ENCODE data around the gene ZC3H12C. TPM values are rescaled to one million over a fixed set of nuclear protein-coding genes. Genes with fewer than 3 reads are reported as not detected.

The ZC3H12C gene
- total RNA-seq, 1 donor from 2014 or later = 17.0 TPM

GRCh38 chr11:110182886-110183285 is 89.7 kb downstream of the ZC3H12C start:
- H3K27ac Mint-ChIP-seq = no peak overlapping the region
- no peak for TF ChIP-seq CTCF (IDR thresholded peaks at IDR 0.05; ENCODE audit: unreplicated experiment)
- H3K36me3 Mint-ChIP-seq = no peaks in the 10 kb centered on the region
- H3K27me3 Mint-ChIP-seq (ENCODE audit: low read depth) = no peaks in the 10 kb centered on the region
- H3K9me3 Mint-ChIP-seq = no peaks in the 10 kb centered on the region
- no peak overlapping the region for H3K4me3 Mint-ChIP-seq
- no peaks in the 10 kb centered on the region for H3K4me1 Mint-ChIP-seq
- no peak for DNase-seq (ENCODE audit: low spot score in 2 of 2, unreplicated experiment in 2 of 2)

- H3K27ac Mint-ChIP-seq = no peak overlapping the region
- TF ChIP-seq CTCF (IDR thresholded peaks at IDR 0.05; ENCODE audit: unreplicated experiment) = no peak
- no peak overlapping the region for H3K4me3 Mint-ChIP-seq
- H3K36me3 Mint-ChIP-seq = no peaks in the 10 kb centered on the region
- no peaks in the 10 kb centered on the region for H3K9me3 Mint-ChIP-seq
- no peaks in the 10 kb centered on the region for H3K4me1 Mint-ChIP-seq
- no peaks in the 10 kb centered on the region for H3K27me3 Mint-ChIP-seq (ENCODE audit: low read depth)
- DNase-seq (ENCODE audit: low spot score in 2 of 2, unreplicated experiment in 2 of 2) = no peak
These were observed 91.3 kb downstream of the ZC3H12C start for GRCh38 chr11:110184456-110184855.

DNA sequence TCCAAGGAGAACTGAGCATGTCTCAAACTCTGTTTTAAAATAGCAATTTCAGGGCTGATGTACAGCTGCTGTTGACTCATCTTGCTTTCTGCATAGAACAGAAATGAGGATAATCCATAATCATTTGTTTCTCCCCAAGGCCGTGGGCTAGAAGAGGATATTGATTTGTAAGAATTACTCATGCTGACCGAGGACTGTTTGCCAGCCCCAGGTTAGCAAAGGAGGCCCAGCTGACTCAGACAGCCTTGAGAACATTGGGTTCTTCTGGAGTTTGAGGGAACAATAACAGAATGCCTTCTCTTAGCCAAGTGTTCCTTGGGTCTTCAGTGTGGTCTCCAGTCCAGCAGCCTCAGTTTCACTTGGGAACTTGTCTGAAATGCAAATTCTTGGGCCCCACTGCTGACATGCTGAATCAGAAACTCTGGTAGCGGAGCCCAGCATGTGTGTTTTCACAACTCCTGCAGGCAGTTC is 92.0 kb downstream of the ZC3H12C start:
- Mint-ChIP-seq H3K9me3 (no peaks in the 10 kb centered on the region), H3K4me1 (no peaks in the 10 kb centered on the region), H3K4me3 (no peak overlapping the region), H3K27ac (no peak overlapping the region), H3K27me3 (ENCODE audit: low read depth) (no peaks in the 10 kb centered on the region), H3K36me3 (no peaks in the 10 kb centered on the region)
- TF ChIP-seq CTCF (IDR thresholded peaks at IDR 0.05; ENCODE audit: unreplicated experiment) = no peak
- DNase-seq (ENCODE audit: low spot score in 2 of 2, unreplicated experiment in 2 of 2) = no peak

DNA sequence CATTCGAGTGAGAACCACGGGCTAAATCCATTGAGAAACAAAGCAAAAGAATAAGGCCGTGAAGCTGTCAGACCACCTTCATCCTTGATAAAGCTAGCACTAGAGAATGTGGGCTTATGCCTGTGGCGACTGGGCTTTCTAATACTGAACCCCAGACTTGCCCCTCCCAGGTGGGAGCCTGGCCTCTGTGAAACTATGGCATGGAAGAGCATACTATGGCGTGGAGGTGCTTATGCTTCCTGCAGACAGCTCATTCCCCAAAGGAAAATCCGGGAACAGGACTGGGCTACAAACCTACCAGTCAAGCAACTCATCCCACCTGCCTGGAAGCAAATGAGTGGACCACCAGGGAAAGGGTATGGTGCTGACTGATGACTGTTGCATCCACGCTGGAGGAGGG is 92.4 kb downstream of the ZC3H12C start:
- no peak for DNase-seq (ENCODE audit: low spot score in 2 of 2, unreplicated experiment in 2 of 2)
- H3K27ac Mint-ChIP-seq = no peak overlapping the region
- no peak overlapping the region for H3K4me3 Mint-ChIP-seq
- TF ChIP-seq CTCF (IDR thresholded peaks at IDR 0.05; ENCODE audit: unreplicated experiment) = no peak
- H3K27me3 Mint-ChIP-seq (ENCODE audit: low read depth) = no peaks in the 10 kb centered on the region
- H3K4me1 Mint-ChIP-seq = no peaks in the 10 kb centered on the region
- H3K36me3 Mint-ChIP-seq = no peaks in the 10 kb centered on the region
- peaks cover 3% of the 10 kb centered on the region for H3K9me3 Mint-ChIP-seq

GRCh38 chr11:110186456-110186855 is 93.3 kb downstream of the ZC3H12C start:
- no peaks in the 10 kb centered on the region for H3K27me3 Mint-ChIP-seq (ENCODE audit: low read depth)
- no peak overlapping the region for H3K27ac Mint-ChIP-seq
- no peak for DNase-seq (ENCODE audit: low spot score in 2 of 2, unreplicated experiment in 2 of 2)
- H3K4me3 Mint-ChIP-seq = no peak overlapping the region
- H3K9me3 Mint-ChIP-seq = peaks cover 10% of the 10 kb centered on the region
- TF ChIP-seq CTCF (IDR thresholded peaks at IDR 0.05; ENCODE audit: unreplicated experiment) = no peak
- H3K4me1 Mint-ChIP-seq = no peaks in the 10 kb centered on the region
- H3K36me3 Mint-ChIP-seq = no peaks in the 10 kb centered on the region

- Mint-ChIP-seq H3K4me1 (no peaks in the 10 kb centered on the region), H3K4me3 (no peak overlapping the region), H3K27me3 (ENCODE audit: low read depth) (no peaks in the 10 kb centered on the region), H3K9me3 (peaks cover 12% of the 10 kb centered on the region), H3K27ac (no peak overlapping the region), H3K36me3 (no peaks in the 10 kb centered on the region)
- no peak for DNase-seq (ENCODE audit: low spot score in 2 of 2, unreplicated experiment in 2 of 2)
- TF ChIP-seq CTCF (IDR thresholded peaks at IDR 0.05; ENCODE audit: unreplicated experiment) = no peak
These were observed 93.7 kb downstream of the ZC3H12C start for GRCh38 chr11:110186867-110187266.
